Measurements from ENCODE around the gene LHPP. TPM values are rescaled to one million over a fixed set of nuclear protein-coding genes. Genes with fewer than 3 reads are reported as not detected.

Gene LHPP
- total RNA-seq, 4 donors from 2014 or later: 8.7 to 19.9 (median 15.5) TPM

- no peak for TF ChIP-seq POLR2A (IDR thresholded peaks at IDR 0.05)
- TF ChIP-seq CTCF (IDR thresholded peaks at IDR 0.05): no peak
- DNase-seq (ENCODE audit: low spot score in 2 of 2): no peak
- no peak overlapping the region for H3K4me3 ChIP-seq (ENCODE audit: low read depth, poor library complexity, severe bottlenecking)
- 71 to 90% methylated on average over 7 of the region's 7 CpGs for WGBS, 2 donors
- intact Hi-C loops (cut with DNase I; ENCODE audit: low total_unique reads): no loop called here
Measured at GRCh38 chr10:124599588-124600050, 138.0 kb downstream of the LHPP start.

GRCh38 chr10:124600051-124600880 lies 138.6 kb downstream of the LHPP start:
- intact Hi-C loops (cut with DNase I; ENCODE audit: low total_unique reads): no loop called here

GRCh38 chr10:124601016-124601415 lies 139.4 kb downstream of the LHPP start:
- WGBS, 2 donors: 87 to 95% methylated on average over 12 of the region's 12 CpGs
- intact Hi-C loops (cut with DNase I; ENCODE audit: low total_unique reads): no loop called here
- DNase-seq (ENCODE audit: low spot score in 2 of 2): no peak
- TF ChIP-seq POLR2A (IDR thresholded peaks at IDR 0.05) (no peak), CTCF (IDR thresholded peaks at IDR 0.05) (no peak)
- no peak overlapping the region for H3K4me3 ChIP-seq (ENCODE audit: low read depth, poor library complexity, severe bottlenecking)

More at GRCh38 chr10:124600051-124600880, 138.6 kb downstream of the LHPP start:
- TF ChIP-seq CTCF (IDR thresholded peaks at IDR 0.05) (no peak), POLR2A (IDR thresholded peaks at IDR 0.05) (no peak)
- H3K4me3 ChIP-seq (ENCODE audit: low read depth, poor library complexity, severe bottlenecking): no peak overlapping the region
- WGBS, 2 donors: 84 to 89% methylated on average over 12 to 18 of the region's 18 CpGs
- DNase-seq (ENCODE audit: low spot score in 2 of 2): no peak

- TF ChIP-seq POLR2A (IDR thresholded peaks at IDR 0.05): no peak
- TF ChIP-seq CTCF (IDR thresholded peaks at IDR 0.05): no peak
- no peak overlapping the region for H3K4me3 ChIP-seq (ENCODE audit: low read depth, poor library complexity, severe bottlenecking)
- WGBS, 2 donors: 88 to 97% methylated on average over 25 to 27 of the region's 29 CpGs
- no peak for DNase-seq (ENCODE audit: low spot score in 2 of 2)
- intact Hi-C loops (cut with DNase I; ENCODE audit: low total_unique reads): no loop called here
Measured at GRCh38 chr10:124601431-124602120, 140.0 kb downstream of the LHPP start.

- no peak for DNase-seq (ENCODE audit: low spot score in 2 of 2)
- 88 to 92% methylated on average over 9 to 11 of the region's 12 CpGs for WGBS, 2 donors
- H3K4me3 ChIP-seq (ENCODE audit: low read depth, poor library complexity, severe bottlenecking): no peak overlapping the region
- TF ChIP-seq CTCF (IDR thresholded peaks at IDR 0.05) (no peak), POLR2A (IDR thresholded peaks at IDR 0.05) (no peak)
- intact Hi-C loops (cut with DNase I; ENCODE audit: low total_unique reads): no loop called here
Measured at GRCh38 chr10:124602121-124602561, 140.5 kb downstream of the LHPP start.
